Retinal pigment epithelial cell (primary cell): ENCODE results near the gene ZNF423.

Experiments
- DNase-seq: peaks from one replicate; pipeline ENCODE4 v3.0.0-alpha.2; 2010; ENCODE audit warnings: low read depth
- H3K4me3 ChIP-seq: 2 replicates; pipeline ENCODE4 v1.5.1; 2011; ENCODE audit warnings: mild to moderate bottlenecking, low read length, control low read depth, moderate library complexity
- CTCF ChIP-seq: conservative IDR thresholded peaks from 2 replicates; pipeline ENCODE4 v1.5.1; 2011; ENCODE audit warnings: low read depth, low read length, control low read depth, inconsistent platforms

Gene ZNF423

GRCh38 chr16:49730772-49731171 lies 125.1 kb downstream of the ZNF423 start:
- no peak overlapping the region for H3K4me3 ChIP-seq
- TF ChIP-seq CTCF: no peak
- no peak for DNase-seq

DNA sequence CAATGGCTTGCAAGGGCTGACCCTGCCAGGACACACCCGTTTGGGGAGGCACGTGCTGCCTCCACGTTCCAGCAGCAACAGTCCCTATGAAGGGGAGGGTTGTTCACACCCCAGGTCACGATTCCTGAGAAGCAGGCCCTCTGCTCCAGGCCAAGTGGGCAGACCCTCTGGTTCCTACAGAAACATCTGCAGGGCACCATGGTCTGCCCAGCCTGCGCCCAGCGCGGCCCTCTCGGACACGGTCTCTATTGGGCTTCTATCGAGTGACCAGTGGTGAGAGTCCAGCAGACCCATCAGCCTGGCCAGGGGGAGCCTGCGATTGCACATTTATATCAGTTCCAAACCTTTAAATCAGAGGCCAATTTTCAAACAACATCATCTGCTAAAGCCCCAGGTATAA lies 128.3 kb downstream of the ZNF423 start:
- H3K4me3 ChIP-seq: no peak overlapping the region
- TF ChIP-seq CTCF: no peak
- no peak for DNase-seq

GRCh38 chr16:49726155-49726554 lies 129.8 kb downstream of the ZNF423 start:
- DNase-seq: no peak
- TF ChIP-seq CTCF: no peak
- no peak overlapping the region for H3K4me3 ChIP-seq

DNA sequence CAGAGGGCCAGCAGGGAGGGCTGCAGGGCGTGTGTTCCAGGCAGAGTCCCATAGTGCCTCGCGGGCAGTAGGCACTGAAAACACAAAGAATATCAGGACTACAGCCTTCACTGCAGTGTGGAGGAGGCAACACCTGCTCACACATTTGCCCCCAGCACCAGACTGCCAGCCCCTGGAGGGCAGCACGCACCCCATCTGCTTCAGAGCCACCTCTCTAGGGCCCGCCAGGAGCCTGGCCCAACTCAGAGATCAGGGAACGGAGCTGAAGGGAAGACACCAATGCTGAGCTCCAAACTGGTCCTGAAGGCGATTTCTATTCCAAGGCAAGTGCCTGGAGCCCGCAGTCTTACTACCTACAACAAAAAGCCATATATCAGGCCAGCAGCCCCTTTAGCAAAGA lies 130.3 kb downstream of the ZNF423 start:
- DNase-seq: no peak
- no peak overlapping the region for H3K4me3 ChIP-seq
- no peak for TF ChIP-seq CTCF

DNA sequence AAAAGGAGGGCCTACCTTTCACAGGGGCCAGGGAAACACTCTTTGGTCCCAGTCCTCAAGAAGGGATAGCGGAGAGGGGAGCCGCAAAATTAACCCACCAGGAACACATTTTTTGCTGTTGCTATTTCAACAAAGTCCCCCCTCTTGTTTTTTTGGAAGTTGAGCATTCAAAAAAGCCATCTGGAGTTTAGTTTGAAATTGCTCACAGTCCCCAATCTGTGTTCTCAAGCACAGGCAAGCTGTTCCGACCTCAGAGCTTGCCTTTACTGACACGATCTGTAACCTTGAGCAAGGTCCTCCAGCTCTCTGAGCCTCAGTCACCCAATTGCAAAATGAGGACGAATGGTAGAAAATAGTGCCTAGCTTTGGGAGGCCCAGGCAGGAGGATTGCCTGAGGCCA lies 131.1 kb downstream of the ZNF423 start:
- H3K4me3 ChIP-seq: no peak overlapping the region
- no peak for TF ChIP-seq CTCF
- no peak for DNase-seq

GRCh38 chr16:49723310-49723709 lies 132.6 kb downstream of the ZNF423 start:
- H3K4me3 ChIP-seq: no peak overlapping the region
- no peak for DNase-seq
- no peak for TF ChIP-seq CTCF

DNA sequence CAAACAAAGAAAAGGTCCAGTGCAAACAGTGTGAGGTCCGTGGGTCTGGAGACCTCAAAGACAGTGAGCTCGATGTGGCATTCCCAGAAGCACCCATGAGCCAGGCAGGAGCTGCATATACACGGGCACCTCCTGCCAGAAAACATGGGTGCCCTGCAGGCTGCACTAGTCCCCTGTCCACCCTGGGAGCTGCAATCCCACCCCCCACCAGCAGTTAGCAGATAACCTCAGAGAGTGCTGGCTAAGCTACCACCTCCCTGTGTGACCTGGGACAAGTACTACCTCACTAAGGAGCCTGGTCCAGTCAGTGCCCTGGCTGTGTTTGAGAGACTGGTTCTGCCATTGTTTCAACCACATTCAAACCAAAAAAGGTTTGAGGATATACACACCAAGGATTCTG lies 135.7 kb downstream of the ZNF423 start:
- no peak overlapping the region for H3K4me3 ChIP-seq
- TF ChIP-seq CTCF: no peak
- no peak for DNase-seq
